ENCODE measurements around the gene DHFR.
"Not testable (repeated sequence)": the region's sequence is repeated elsewhere in the genome, so short reads cannot be mapped to it uniquely, and the experiment has no call there.

DHFR gene

DNA sequence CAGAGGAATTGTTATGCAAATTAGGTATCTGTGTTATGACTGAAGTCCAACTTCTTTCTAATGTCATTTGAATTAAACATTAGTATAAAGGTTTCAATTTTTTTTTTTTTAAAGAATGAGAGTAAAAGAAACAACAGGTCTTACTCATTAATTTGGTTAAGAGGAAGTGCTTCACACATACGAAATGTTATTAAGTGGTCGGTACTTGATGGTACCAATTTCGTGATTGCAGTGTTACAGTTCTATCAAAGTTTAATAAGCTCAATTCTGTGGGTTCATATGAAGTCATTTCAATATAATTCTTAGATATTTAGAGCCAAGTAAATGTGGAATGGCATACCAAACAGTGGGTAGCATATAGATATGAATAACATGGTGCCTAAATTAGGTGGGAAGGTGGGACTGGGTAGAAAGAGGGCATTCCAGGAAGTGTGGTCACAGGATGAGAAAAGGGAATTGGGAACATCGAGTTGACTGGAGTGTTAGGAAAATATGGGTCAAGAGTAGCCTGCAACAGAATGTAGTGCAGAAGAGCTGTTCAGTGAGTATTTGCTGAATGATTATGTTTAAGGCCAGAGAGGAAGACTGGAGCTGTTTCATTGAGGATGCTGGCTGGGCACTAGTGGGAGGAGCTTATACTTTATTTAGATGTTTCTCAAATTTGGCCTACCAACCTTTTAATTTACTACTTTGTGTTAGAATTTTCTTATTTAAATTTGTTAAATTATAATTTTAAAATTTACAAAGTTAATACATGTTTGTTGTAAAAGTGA lies 34.1 kb upstream of the DHFR start:
- Histone ChIP-seq H3K4me3 (ENCODE audit: low read length in 2 of 2) (no peak overlapping the region), H3K27me3 (ENCODE audit: control insufficient read depth in 2 of 2, insufficient read depth in 2 of 2, low read length in 2 of 2) (no peaks in the 10 kb centered on the region), H3K9me3 (ENCODE audit: control insufficient read depth in 2 of 2, low read length in 2 of 2) (no peaks in the 10 kb centered on the region), H3K4me1 (ENCODE audit: control insufficient read depth in 2 of 2, insufficient read depth in 2 of 2, low read length in 2 of 2) (no peaks in the 10 kb centered on the region), H3K27ac (ENCODE audit: low read depth in 2 of 2, low read length in 2 of 2) (no peak overlapping the region), H3K36me3 (ENCODE audit: control insufficient read depth in 2 of 2, insufficient read depth in 2 of 2, low read length in 2 of 2) (peaks cover 3 to 4% of the 10 kb centered on the region in 2 donors), H3K9ac (ENCODE audit: low read depth in 1 of 2, low read length in 2 of 2) (no peak overlapping the region)

DNA sequence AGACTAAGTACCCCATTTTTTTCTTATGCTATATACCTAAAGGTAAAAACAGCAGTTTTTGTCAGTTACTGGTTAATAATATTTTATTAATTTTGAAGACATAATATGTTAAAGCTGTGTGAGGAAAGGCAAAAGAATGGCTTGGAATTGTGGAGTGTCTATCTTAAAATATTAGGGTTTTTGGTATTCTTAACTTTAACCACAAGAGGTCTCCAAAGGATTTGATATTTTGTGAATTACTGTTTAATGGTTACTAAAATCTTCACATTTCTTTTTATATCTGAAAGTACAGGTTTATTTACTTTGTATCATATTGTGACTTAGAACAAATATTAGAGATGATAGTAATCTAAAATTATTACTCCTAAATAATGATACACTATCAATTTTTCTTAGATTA lies 32.0 kb upstream of the DHFR start:
- Histone ChIP-seq H3K9me3 (ENCODE audit: control insufficient read depth in 2 of 2, low read length in 2 of 2) (no peaks in the 10 kb centered on the region), H3K27ac (ENCODE audit: low read depth in 2 of 2, low read length in 2 of 2) (no peak overlapping the region), H3K27me3 (ENCODE audit: control insufficient read depth in 2 of 2, insufficient read depth in 2 of 2, low read length in 2 of 2) (no peaks in the 10 kb centered on the region), H3K4me3 (ENCODE audit: low read length in 2 of 2) (no peak overlapping the region), H3K36me3 (ENCODE audit: control insufficient read depth in 2 of 2, insufficient read depth in 2 of 2, low read length in 2 of 2) (peaks cover 7 to 10% of the 10 kb centered on the region in 2 donors), H3K4me1 (ENCODE audit: control insufficient read depth in 2 of 2, insufficient read depth in 2 of 2, low read length in 2 of 2) (no peaks in the 10 kb centered on the region), H3K9ac (ENCODE audit: low read depth in 1 of 2, low read length in 2 of 2) (no peak overlapping the region)

DNA sequence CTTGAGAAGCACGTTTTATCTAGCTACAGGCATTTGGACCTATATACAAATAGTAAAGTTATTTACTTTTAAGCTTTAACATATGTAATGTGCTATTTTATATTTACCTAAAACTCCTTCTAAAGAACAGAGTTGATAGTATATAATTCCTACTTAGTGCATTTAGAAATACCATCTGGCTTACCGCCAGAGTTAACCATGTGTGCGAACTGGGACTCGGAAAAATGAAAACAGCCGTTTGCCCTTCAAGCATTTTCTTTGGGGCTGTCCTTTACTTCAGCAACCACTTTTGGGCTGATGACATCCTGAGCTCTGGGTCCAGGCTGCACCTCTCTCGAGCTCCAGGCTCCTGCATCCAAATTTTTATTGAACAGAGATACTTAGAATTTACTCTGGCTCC lies 21.9 kb upstream of the DHFR start:
- Histone ChIP-seq H3K9me3 (ENCODE audit: control insufficient read depth in 2 of 2, low read length in 2 of 2) (no peaks in the 10 kb centered on the region), H3K36me3 (ENCODE audit: control insufficient read depth in 2 of 2, insufficient read depth in 2 of 2, low read length in 2 of 2) (peaks cover 31 to 44% of the 10 kb centered on the region in 2 donors), H3K9ac (ENCODE audit: low read depth in 1 of 2, low read length in 2 of 2) (no peak overlapping the region), H3K4me1 (ENCODE audit: control insufficient read depth in 2 of 2, insufficient read depth in 2 of 2, low read length in 2 of 2) (no peaks in the 10 kb centered on the region), H3K27me3 (ENCODE audit: control insufficient read depth in 2 of 2, insufficient read depth in 2 of 2, low read length in 2 of 2) (no peaks in the 10 kb centered on the region), H3K4me3 (ENCODE audit: low read length in 2 of 2) (no peak overlapping the region), H3K27ac (ENCODE audit: low read depth in 2 of 2, low read length in 2 of 2) (no peak overlapping the region)

DNA sequence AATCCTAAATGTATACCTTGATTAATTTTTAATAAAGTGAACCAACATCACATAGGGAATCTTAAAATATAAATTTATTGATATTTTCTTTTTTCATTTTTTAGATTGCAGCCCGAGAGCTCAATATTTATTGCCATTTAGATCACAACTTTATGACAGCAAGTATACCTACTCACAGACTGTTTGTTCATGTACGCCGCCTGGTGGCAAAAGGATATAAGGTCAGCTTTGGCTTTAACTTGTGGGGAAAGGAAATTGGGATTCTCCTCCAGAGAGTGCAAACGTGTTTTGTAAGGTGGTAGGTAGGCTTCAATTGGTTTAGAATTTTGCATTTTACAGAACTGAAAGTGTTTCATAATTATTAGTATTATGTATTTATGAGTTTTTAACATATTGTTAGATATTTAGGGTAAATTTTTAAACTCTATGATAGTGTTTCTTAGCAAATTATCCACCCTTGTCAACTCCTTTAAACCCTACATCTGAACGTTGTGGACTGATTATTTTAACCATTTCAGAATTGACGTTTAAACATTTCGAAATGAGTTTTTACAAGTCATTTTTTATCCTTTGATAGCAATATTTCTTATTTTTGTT lies 17.5 kb upstream of the DHFR start:
- Histone ChIP-seq H3K36me3 (ENCODE audit: control insufficient read depth in 2 of 2, insufficient read depth in 2 of 2, low read length in 2 of 2) (peaks cover 26 to 39% of the 10 kb centered on the region in 2 donors), H3K9me3 (ENCODE audit: control insufficient read depth in 2 of 2, low read length in 2 of 2) (no peaks in the 10 kb centered on the region), H3K27ac (ENCODE audit: low read depth in 2 of 2, low read length in 2 of 2) (no peak overlapping the region), H3K27me3 (ENCODE audit: control insufficient read depth in 2 of 2, insufficient read depth in 2 of 2, low read length in 2 of 2) (no peaks in the 10 kb centered on the region), H3K4me1 (ENCODE audit: control insufficient read depth in 2 of 2, insufficient read depth in 2 of 2, low read length in 2 of 2) (peaks cover 0 to 4% of the 10 kb centered on the region in 2 donors), H3K4me3 (ENCODE audit: low read length in 2 of 2) (no peak overlapping the region), H3K9ac (ENCODE audit: low read depth in 1 of 2, low read length in 2 of 2) (no peak overlapping the region)

DNA sequence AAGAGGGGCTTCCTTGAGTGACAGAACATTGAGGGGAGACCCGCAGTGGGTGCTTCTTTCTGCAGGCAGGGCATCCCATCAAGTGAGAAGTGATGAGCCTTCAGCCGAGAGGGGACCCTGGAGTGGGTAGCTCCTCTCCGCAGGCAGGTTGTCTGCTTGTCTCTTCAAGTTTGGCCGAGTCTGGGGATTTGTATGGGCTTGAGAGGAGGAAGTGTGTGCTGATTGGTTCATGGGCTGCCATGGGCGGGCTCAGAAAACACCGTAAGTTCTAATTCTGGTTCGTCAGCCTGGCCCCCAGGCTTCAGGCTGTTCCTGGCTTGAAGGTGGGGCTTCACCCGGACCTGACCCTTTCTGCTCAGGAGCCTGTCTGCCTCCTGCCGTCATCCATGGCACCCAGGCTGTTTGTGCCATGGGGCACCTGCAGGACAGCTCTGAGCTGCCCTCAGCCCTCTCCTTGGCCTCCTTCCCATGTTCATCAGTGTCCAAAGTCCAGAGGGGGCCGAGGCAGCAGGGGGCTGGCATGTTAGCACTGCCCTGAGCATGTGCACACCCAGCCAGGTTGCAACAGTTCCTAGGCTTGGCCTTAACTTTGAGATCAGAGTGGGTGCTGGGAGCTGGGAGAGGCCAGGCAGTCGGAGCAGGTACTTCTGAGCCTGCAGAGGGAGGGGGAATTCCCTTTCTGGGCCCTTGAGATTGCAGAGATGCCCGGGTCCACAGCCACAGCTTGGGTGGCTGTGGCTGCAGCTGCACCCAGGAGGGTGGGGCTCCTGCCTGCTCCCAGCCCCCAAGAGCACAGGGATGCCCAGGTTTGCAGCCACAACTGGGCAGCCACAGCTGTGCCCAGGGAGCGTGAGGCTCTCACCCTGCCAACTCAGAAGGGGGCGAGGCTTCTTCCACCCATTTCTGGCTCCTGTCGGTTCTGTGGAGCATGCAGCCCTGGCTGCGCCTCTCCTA lies 13.5 kb upstream of the DHFR start:
- H3K4me1 ChIP-seq (ENCODE audit: control insufficient read depth in 2 of 2, insufficient read depth in 2 of 2, low read length in 2 of 2): peaks cover 0 to 4% of the 10 kb centered on the region in 2 donors
- peak overlapping the region in 1 of 2 donors; percentile 42 for H3K4me3 ChIP-seq (ENCODE audit: low read length in 2 of 2)
- H3K9me3 ChIP-seq (ENCODE audit: control insufficient read depth in 2 of 2, low read length in 2 of 2): no peaks in the 10 kb centered on the region
- H3K9ac ChIP-seq (ENCODE audit: low read depth in 1 of 2, low read length in 2 of 2): peak overlapping the region in 1 of 2 donors; percentile 5
- peak overlapping the region in 1 of 2 donors; percentile 36 for H3K27ac ChIP-seq (ENCODE audit: low read depth in 2 of 2, low read length in 2 of 2)
- peaks cover 20 to 34% of the 10 kb centered on the region in 2 donors for H3K36me3 ChIP-seq (ENCODE audit: control insufficient read depth in 2 of 2, insufficient read depth in 2 of 2, low read length in 2 of 2)
- no peaks in the 10 kb centered on the region for H3K27me3 ChIP-seq (ENCODE audit: control insufficient read depth in 2 of 2, insufficient read depth in 2 of 2, low read length in 2 of 2)

DNA sequence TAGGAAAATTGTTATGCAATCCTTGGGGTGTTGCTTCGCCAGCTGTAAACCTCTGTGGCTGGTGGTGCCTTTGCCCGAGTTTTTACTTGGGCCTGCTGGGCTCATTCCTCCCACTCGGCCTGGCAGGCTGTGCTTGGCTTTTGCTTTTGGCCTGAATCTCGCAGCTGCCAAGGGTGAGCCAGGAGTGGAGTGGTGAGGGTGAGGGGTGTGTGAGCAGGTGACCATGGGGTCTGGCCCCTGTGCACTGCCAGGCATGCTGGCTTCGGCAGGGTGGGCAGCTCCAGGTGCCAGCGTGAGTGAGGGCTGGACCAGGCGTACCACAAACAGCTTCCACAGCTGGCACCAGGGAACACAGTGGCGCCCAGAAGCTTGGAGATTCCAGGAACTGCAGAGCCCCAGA lies 12.6 kb upstream of the DHFR start:
- Histone ChIP-seq H3K4me1 (ENCODE audit: control insufficient read depth in 2 of 2, insufficient read depth in 2 of 2, low read length in 2 of 2) (peaks cover 0 to 4% of the 10 kb centered on the region in 2 donors), H3K27ac (ENCODE audit: low read depth in 2 of 2, low read length in 2 of 2) (no peak overlapping the region), H3K36me3 (ENCODE audit: control insufficient read depth in 2 of 2, insufficient read depth in 2 of 2, low read length in 2 of 2) (peaks cover 18 to 27% of the 10 kb centered on the region in 2 donors), H3K9ac (ENCODE audit: low read depth in 1 of 2, low read length in 2 of 2) (no peak overlapping the region), H3K27me3 (ENCODE audit: control insufficient read depth in 2 of 2, insufficient read depth in 2 of 2, low read length in 2 of 2) (no peaks in the 10 kb centered on the region), H3K9me3 (ENCODE audit: control insufficient read depth in 2 of 2, low read length in 2 of 2) (no peaks in the 10 kb centered on the region), H3K4me3 (ENCODE audit: low read length in 2 of 2) (no peak overlapping the region)

DNA sequence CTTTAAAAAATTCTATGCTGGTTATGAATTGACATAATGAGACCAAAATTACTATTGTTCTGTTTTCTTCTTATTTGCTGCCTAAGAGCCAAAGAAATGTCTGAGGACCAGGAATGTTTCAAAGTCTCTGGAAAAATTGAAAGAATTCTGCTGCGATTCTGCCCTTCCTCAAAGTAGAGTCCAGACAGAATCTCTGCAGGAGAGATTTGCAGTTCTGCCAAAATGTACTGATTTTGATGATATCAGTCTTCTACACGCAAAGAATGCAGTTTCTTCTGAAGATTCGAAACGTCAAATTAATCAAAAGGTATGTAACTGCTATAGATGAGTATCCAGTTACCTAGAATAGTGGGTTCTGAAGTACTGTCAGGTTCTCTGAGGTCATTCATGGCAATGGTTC lies 10.3 kb upstream of the DHFR start:
- no peak overlapping the region for H3K27ac ChIP-seq (ENCODE audit: low read depth in 2 of 2, low read length in 2 of 2)
- H3K4me3 ChIP-seq (ENCODE audit: low read length in 2 of 2): no peak overlapping the region
- no peaks in the 10 kb centered on the region for H3K27me3 ChIP-seq (ENCODE audit: control insufficient read depth in 2 of 2, insufficient read depth in 2 of 2, low read length in 2 of 2)
- no peak overlapping the region for H3K9ac ChIP-seq (ENCODE audit: low read depth in 1 of 2, low read length in 2 of 2)
- no peaks in the 10 kb centered on the region for H3K9me3 ChIP-seq (ENCODE audit: control insufficient read depth in 2 of 2, low read length in 2 of 2)
- peaks cover 0 to 4% of the 10 kb centered on the region in 2 donors for H3K4me1 ChIP-seq (ENCODE audit: control insufficient read depth in 2 of 2, insufficient read depth in 2 of 2, low read length in 2 of 2)
- peaks cover 22 to 27% of the 10 kb centered on the region in 2 donors for H3K36me3 ChIP-seq (ENCODE audit: control insufficient read depth in 2 of 2, insufficient read depth in 2 of 2, low read length in 2 of 2)

DNA sequence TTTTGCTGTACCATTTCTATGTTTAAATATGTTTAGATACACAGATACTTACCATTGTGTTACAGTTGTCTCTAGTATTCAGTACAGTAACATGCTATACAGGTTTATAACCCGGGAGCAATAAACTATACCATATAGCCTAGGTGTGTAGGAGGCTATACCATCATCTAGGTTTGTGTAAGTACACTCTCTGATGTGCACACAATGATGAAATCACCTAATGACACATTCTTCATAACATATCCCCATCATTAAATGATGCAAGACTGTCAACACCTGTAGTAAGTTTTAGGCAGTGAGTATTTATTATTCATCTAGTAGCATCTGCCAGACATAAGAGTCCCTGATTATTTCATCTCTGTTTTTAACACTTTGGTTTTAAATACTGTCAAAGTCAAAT lies 7.3 kb upstream of the DHFR start:
- peaks cover 30 to 39% of the 10 kb centered on the region in 2 donors for H3K36me3 ChIP-seq (ENCODE audit: control insufficient read depth in 2 of 2, insufficient read depth in 2 of 2, low read length in 2 of 2)
- no peak overlapping the region for H3K4me3 ChIP-seq (ENCODE audit: low read length in 2 of 2)
- no peak overlapping the region for H3K27ac ChIP-seq (ENCODE audit: low read depth in 2 of 2, low read length in 2 of 2)
- H3K4me1 ChIP-seq (ENCODE audit: control insufficient read depth in 2 of 2, insufficient read depth in 2 of 2, low read length in 2 of 2): no peaks in the 10 kb centered on the region
- H3K9me3 ChIP-seq (ENCODE audit: control insufficient read depth in 2 of 2, low read length in 2 of 2): no peaks in the 10 kb centered on the region
- no peaks in the 10 kb centered on the region for H3K27me3 ChIP-seq (ENCODE audit: control insufficient read depth in 2 of 2, insufficient read depth in 2 of 2, low read length in 2 of 2)
- H3K9ac ChIP-seq (ENCODE audit: low read depth in 1 of 2, low read length in 2 of 2): no peak overlapping the region

DNA sequence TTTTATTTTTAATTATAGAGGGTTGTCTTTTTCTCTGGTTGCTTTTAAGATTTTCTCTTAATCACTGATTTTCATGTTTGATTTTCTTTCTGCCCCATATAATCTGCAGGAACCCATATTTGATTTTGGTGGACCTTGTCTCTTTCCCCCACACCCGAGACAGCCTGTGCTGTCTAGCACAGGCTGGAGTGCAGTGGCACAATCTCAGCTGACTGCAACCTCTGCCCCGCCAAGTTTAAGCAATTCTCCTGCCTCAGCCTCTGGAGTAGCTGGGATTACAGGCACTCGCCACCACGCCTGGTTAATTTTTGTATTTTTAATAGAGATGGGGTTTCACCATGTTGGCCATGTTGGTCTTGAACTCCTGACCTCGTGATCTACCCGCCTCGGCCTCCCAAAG lies 5.9 kb upstream of the DHFR start:
- H3K27me3 ChIP-seq (ENCODE audit: control insufficient read depth in 2 of 2, insufficient read depth in 2 of 2, low read length in 2 of 2); H3K9me3 ChIP-seq (ENCODE audit: control insufficient read depth in 2 of 2, low read length in 2 of 2); H3K27ac ChIP-seq (ENCODE audit: low read depth in 2 of 2, low read length in 2 of 2); H3K9ac ChIP-seq (ENCODE audit: low read depth in 1 of 2, low read length in 2 of 2); H3K4me3 ChIP-seq (ENCODE audit: low read length in 2 of 2); H3K4me1 ChIP-seq (ENCODE audit: control insufficient read depth in 2 of 2, insufficient read depth in 2 of 2, low read length in 2 of 2): not testable (repeated sequence)
- H3K36me3 ChIP-seq (ENCODE audit: control insufficient read depth in 2 of 2, insufficient read depth in 2 of 2, low read length in 2 of 2): peaks cover 25 to 35% of the 10 kb centered on the region in 2 donors

DNA sequence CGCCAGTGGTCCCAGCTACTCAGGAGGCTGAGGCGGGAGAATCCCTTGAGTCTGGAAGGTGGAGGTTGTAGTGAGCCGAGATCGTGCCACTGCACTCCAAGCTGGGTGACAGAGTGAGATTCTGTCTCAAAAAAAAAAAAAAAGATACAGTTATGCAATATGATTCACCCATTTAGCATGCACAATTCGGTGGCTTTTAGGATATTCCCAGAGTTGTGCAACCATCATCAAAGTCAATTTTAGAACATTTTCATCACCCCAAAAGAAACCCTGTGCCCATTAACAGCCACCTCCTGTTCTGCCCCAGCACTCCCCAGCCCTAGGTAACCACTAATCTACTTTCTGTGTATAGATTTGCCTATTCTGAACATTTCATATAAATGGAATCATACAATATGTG lies 4.3 kb upstream of the DHFR start:
- H3K4me1 ChIP-seq (ENCODE audit: control insufficient read depth in 2 of 2, insufficient read depth in 2 of 2, low read length in 2 of 2): peaks cover under 1 to 7% of the 10 kb centered on the region in 2 donors
- no peak overlapping the region for H3K4me3 ChIP-seq (ENCODE audit: low read length in 2 of 2)
- H3K9me3 ChIP-seq (ENCODE audit: control insufficient read depth in 2 of 2, low read length in 2 of 2): no peaks in the 10 kb centered on the region
- H3K9ac ChIP-seq (ENCODE audit: low read depth in 1 of 2, low read length in 2 of 2): no peak overlapping the region
- no peak overlapping the region for H3K27ac ChIP-seq (ENCODE audit: low read depth in 2 of 2, low read length in 2 of 2)
- no peaks in the 10 kb centered on the region for H3K27me3 ChIP-seq (ENCODE audit: control insufficient read depth in 2 of 2, insufficient read depth in 2 of 2, low read length in 2 of 2)
- peaks cover 23 to 29% of the 10 kb centered on the region in 2 donors for H3K36me3 ChIP-seq (ENCODE audit: control insufficient read depth in 2 of 2, insufficient read depth in 2 of 2, low read length in 2 of 2)

Data from mucosa of rectum (tissue), 2 donors.